HG03045 (cell line): ENCODE data around the gene RPS8.
A peak's percentile ranks its signal among the peaks of the same experiment; 100 is the strongest.
"Not testable (repeated sequence)": the region's sequence is repeated elsewhere in the genome, so short reads cannot be mapped to it uniquely, and the experiment has no call there.

Source experiments
- ATAC-seq: cut with Tn5 transposase; IDR thresholded peaks from one replicate; pipeline ENCODE4 v1.9.1; 2021; ENCODE audit warnings: mild to moderate bottlenecking, moderate library complexity; ENCODE audit not compliant: unreplicated experiment

RPS8 gene

GRCh38 chr1:44819196-44819607 is 43.9 kb downstream of the RPS8 start:
- ATAC-seq, result no peak

- ATAC-seq, result peak; percentile 76
Observed at GRCh38 chr1:44819608-44820327, 44.4 kb downstream of the RPS8 start.

GRCh38 chr1:44820328-44821239 is 45.2 kb downstream of the RPS8 start:
- no peak for ATAC-seq

- ATAC-seq, result no peak
Observed at GRCh38 chr1:44821240-44821715, 45.9 kb downstream of the RPS8 start.

GRCh38 chr1:44822131-44822701 is 46.9 kb downstream of the RPS8 start:
- ATAC-seq, result no peak

GRCh38 chr1:44822981-44823451 is 47.7 kb downstream of the RPS8 start:
- no peak for ATAC-seq

GRCh38 chr1:44824392-44824791 is 49.1 kb downstream of the RPS8 start:
- not testable (repeated sequence) for ATAC-seq

- no peak for ATAC-seq
Observed at GRCh38 chr1:44826375-44827196, 51.2 kb downstream of the RPS8 start.

- no peak for ATAC-seq
Observed at GRCh38 chr1:44827197-44828002, 52.1 kb downstream of the RPS8 start.

GRCh38 chr1:44828003-44828651 is 52.8 kb downstream of the RPS8 start:
- no peak for ATAC-seq
